ENCODE measurements around the gene IQCF6.

Gene IQCF6

GRCh38 chr3:51739110-51739509 is 39.9 kb downstream of the IQCF6 start:
- no peak for TF ChIP-seq CTCF (IDR thresholded peaks at IDR 0.05; ENCODE audit: low read depth, low read length)
- H3K4me3 ChIP-seq (ENCODE audit: low read depth, low read length): no peak overlapping the region

- H3K4me3 ChIP-seq (ENCODE audit: low read depth, low read length): no peak overlapping the region
- TF ChIP-seq CTCF (IDR thresholded peaks at IDR 0.05; ENCODE audit: low read depth, low read length): no peak
These were observed 43.1 kb downstream of the IQCF6 start for GRCh38 chr3:51735950-51736349.

- H3K4me3 ChIP-seq (ENCODE audit: low read depth, low read length): no peak overlapping the region
- no peak for TF ChIP-seq CTCF (IDR thresholded peaks at IDR 0.05; ENCODE audit: low read depth, low read length)
These were observed 44.0 kb downstream of the IQCF6 start for GRCh38 chr3:51735039-51735438.

GRCh38 chr3:51734572-51734907 is 44.5 kb downstream of the IQCF6 start:
- H3K4me3 ChIP-seq (ENCODE audit: low read depth, low read length): no peak overlapping the region
- TF ChIP-seq CTCF (IDR thresholded peaks at IDR 0.05; ENCODE audit: low read depth, low read length): no peak

- no peak for TF ChIP-seq CTCF (IDR thresholded peaks at IDR 0.05; ENCODE audit: low read depth, low read length)
- no peak overlapping the region for H3K4me3 ChIP-seq (ENCODE audit: low read depth, low read length)
These were observed 45.0 kb downstream of the IQCF6 start for GRCh38 chr3:51733859-51734571.

- H3K4me3 ChIP-seq (ENCODE audit: low read depth, low read length): no peak overlapping the region
- no peak for TF ChIP-seq CTCF (IDR thresholded peaks at IDR 0.05; ENCODE audit: low read depth, low read length)
These were observed 49.9 kb downstream of the IQCF6 start for GRCh38 chr3:51729042-51729633.
